SU-DHL-6 (cell line): ENCODE data around the gene NAT9.

Experiments
- H2AFZ ChIP-seq: fragments of 200-600 bp; sonication (generic); 2 replicates; pipeline ENCODE4 v1.6.1; 2014; ENCODE audit warnings: low read depth, mild to moderate bottlenecking, moderate library complexity, mixed read lengths, antibody characterized with exemption, low read length; ENCODE audit not compliant: severe bottlenecking
- H3F3A ChIP-seq: fragments of 200-600 bp; shearing (Covaris generic); 2 replicates; pipeline ENCODE4 v1.6.0; 2016; ENCODE audit warnings: antibody characterized with exemption, mild to moderate bottlenecking; ENCODE audit not compliant: insufficient read depth
- H3K27ac ChIP-seq: fragments of 200-600 bp; sonication (generic); 2 replicates; pipeline ENCODE4 v1.5.1; 2016; ENCODE audit warnings: low read depth, mild to moderate bottlenecking, low read length, moderate library complexity, mixed read lengths
- H3K27me3 ChIP-seq: fragments of 200-600 bp; sonication (generic), shearing (Covaris generic); 2 replicates; pipeline ENCODE4 v1.6.0; 2014; ENCODE audit warnings: mild to moderate bottlenecking, low read length
- H3K36me3 ChIP-seq: fragments of 200-600 bp; sonication (generic); 2 replicates; pipeline ENCODE4 v1.6.1; 2014; ENCODE audit warnings: mild to moderate bottlenecking, low read length, mixed read lengths
- H3K4me2 ChIP-seq: fragments of 300-600, 200-600 bp; shearing (Covaris generic), sonication (generic); 2 replicates; pipeline ENCODE4 v1.6.0; 2014; ENCODE audit warnings: low read length, low read depth, mild to moderate bottlenecking; ENCODE audit not compliant: poor library complexity, severe bottlenecking
- H3K4me3 ChIP-seq: fragments of 200-600 bp; sonication (generic); 2 replicates; pipeline ENCODE4 v1.5.1; 2014; ENCODE audit warnings: antibody characterized with exemption, low read length, mild to moderate bottlenecking, mixed read lengths; ENCODE audit not compliant: insufficient read depth, poor library complexity, severe bottlenecking
- H3K79me2 ChIP-seq: fragments of 200-600 bp; sonication (generic); 2 replicates; pipeline ENCODE4 v1.6.1; 2014; ENCODE audit warnings: mild to moderate bottlenecking, low read length, moderate library complexity; ENCODE audit not compliant: insufficient read depth
- H3K9ac ChIP-seq: fragments of 200-600 bp; sonication (generic); 2 replicates; pipeline ENCODE4 v1.7.0; 2014; ENCODE audit warnings: mild to moderate bottlenecking, low read length
- H3K9me2 ChIP-seq: fragments of 200-600 bp; sonication (generic); replicated peaks from 2 replicates; pipeline ENCODE4 v1.6.1; 2014; ENCODE audit warnings: low read length; ENCODE audit not compliant: insufficient read depth
- H3K9me3 ChIP-seq: fragments of 200-600 bp; sonication (generic); 2 replicates; pipeline ENCODE4 v1.6.1; 2014; ENCODE audit warnings: low read length, mixed read lengths; ENCODE audit not compliant: insufficient read depth
- H4K20me1 ChIP-seq: fragments of 200-600 bp; sonication (generic); 2 replicates; pipeline ENCODE4 v1.6.1; 2014; ENCODE audit warnings: low read depth, mild to moderate bottlenecking, antibody characterized with exemption, low read length, moderate library complexity, mixed read lengths
- EZH2phosphoT487 ChIP-seq: fragments of 200-600 bp; sonication (generic), shearing (Covaris generic); conservative IDR thresholded peaks from 2 replicates; pipeline ENCODE4 v1.6.1; 2018; ENCODE audit warnings: mild to moderate bottlenecking, antibody characterized with exemption, low read length, moderate library complexity, mixed read lengths
- TF ChIP-seq, protein P1 (sequence below): fragments of 200-600 bp; sonication (generic); IDR thresholded peaks from one replicate; pipeline ENCODE4 v1.5.1; 2017; ENCODE audit warnings: antibody characterized with exemption, mild to moderate bottlenecking, low read length, moderate library complexity; ENCODE audit not compliant: insufficient read depth, poor library complexity, severe bottlenecking

The NAT9 gene

DNA sequence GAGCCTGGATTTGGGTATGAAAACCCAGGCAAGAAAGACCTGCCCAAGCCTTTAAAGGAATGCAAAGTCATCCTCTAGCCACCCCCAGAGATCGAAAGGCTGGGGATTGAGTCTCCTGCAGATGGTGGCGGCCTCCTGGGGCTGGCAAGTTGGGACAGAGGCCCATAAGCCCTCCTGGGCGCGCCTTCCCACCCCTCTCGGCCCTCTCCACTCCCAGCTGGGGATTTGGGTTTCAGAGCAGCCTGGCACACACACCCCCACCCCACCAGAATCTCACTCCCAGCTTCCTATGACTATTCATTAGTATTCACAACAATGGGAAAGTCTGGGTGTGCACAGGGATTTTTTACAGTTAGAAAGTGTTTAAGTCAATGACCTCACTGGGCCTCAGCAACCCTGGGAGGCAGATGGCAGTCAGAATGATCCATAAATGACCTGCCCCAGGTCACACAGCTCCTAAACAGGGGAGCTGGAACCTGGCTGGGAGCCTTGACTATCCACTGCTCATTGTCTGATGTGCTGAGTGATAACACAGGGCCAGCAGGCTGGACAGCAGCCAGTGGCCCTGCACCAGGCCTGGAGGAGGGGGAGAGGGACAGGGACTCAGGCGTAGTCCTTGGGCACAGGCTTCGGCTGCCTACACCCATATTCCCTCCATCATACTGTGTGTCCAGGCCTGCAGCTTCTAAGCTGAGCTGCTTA is 15.6 kb downstream of the NAT9 start:
- Histone ChIP-seq H3K36me3 (no peaks in the 10 kb centered on the region), H3K27ac (no peak overlapping the region), H3K4me2 (no peak overlapping the region), H3K4me3 (no peak overlapping the region), H3K27me3 (no peaks in the 10 kb centered on the region), H3F3A (no peaks in the 10 kb centered on the region), H3K79me2 (peaks cover 38% of the 10 kb centered on the region), H2AFZ (no peak overlapping the region), H3K9me3 (no peaks in the 10 kb centered on the region), H3K9me2 (no peaks in the 10 kb centered on the region), H3K9ac (no peak overlapping the region), H4K20me1 (no peaks in the 10 kb centered on the region)
- TF ChIP-seq EZH2phosphoT487: no peak
- TF ChIP-seq, protein P1, sequence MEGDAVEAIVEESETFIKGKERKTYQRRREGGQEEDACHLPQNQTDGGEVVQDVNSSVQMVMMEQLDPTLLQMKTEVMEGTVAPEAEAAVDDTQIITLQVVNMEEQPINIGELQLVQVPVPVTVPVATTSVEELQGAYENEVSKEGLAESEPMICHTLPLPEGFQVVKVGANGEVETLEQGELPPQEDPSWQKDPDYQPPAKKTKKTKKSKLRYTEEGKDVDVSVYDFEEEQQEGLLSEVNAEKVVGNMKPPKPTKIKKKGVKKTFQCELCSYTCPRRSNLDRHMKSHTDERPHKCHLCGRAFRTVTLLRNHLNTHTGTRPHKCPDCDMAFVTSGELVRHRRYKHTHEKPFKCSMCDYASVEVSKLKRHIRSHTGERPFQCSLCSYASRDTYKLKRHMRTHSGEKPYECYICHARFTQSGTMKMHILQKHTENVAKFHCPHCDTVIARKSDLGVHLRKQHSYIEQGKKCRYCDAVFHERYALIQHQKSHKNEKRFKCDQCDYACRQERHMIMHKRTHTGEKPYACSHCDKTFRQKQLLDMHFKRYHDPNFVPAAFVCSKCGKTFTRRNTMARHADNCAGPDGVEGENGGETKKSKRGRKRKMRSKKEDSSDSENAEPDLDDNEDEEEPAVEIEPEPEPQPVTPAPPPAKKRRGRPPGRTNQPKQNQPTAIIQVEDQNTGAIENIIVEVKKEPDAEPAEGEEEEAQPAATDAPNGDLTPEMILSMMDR: no peak

DNA sequence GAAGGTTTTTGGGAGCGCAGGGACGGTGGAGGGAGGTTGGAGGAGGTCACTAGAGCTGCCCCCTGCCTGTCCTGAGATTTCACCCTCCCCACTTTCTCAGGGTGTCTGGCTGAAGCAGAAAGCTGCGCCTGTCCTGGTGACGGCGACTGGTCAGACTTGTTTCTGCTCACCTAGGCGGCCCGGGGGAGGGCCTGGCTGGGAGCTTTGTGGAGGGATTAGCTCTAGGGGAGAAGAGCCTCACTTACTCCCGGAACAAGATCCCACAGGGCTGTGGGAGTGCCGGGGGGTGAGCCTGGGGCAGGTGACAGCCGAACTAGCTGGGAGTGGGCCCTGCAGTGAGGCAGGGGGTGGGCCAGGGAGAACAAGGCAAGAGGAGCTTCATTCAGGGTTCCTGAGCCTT is 16.2 kb downstream of the NAT9 start:
- H3K9me2 ChIP-seq: no peaks in the 10 kb centered on the region
- H3K9ac ChIP-seq: no peak overlapping the region
- no peaks in the 10 kb centered on the region for H3F3A ChIP-seq
- H3K4me2 ChIP-seq: no peak overlapping the region
- no peak overlapping the region for H2AFZ ChIP-seq
- no peaks in the 10 kb centered on the region for H3K9me3 ChIP-seq
- peaks cover 40% of the 10 kb centered on the region for H3K79me2 ChIP-seq
- no peaks in the 10 kb centered on the region for H4K20me1 ChIP-seq
- no peaks in the 10 kb centered on the region for H3K27me3 ChIP-seq
- no peak for TF ChIP-seq EZH2phosphoT487
- TF ChIP-seq, protein P1: no peak
- H3K36me3 ChIP-seq: no peaks in the 10 kb centered on the region
- H3K4me3 ChIP-seq: no peak overlapping the region
- H3K27ac ChIP-seq: no peak overlapping the region

DNA sequence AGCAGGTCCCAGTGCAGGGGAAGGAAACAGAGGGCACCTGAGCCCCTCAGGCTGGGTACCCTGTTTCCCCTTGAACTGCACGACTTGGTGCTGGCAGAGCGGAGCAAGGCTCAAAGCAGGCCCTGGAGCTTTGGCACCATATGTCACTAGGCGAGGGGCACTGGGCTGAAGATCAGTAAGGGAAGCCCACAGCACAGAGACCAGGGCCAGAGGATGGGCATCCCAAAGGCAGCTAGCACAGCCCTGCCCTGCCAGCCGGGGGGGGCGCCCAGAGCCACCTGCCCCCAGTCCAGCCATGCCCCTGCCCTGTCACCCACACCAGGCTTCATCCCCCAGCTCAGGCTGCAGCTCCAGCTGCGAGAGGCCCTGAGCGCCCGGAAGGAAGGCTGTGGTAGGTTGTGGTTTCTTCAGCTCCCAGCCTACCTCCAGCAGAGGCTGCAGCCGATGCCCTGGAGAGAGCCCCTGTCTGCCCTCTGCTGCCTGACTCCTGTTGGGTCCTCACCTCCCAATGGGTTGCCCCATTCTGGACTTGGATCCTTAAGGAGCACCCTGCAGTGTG is 16.8 kb downstream of the NAT9 start:
- no peaks in the 10 kb centered on the region for H4K20me1 ChIP-seq
- no peaks in the 10 kb centered on the region for H3K36me3 ChIP-seq
- no peak for TF ChIP-seq EZH2phosphoT487
- TF ChIP-seq, protein P1: no peak
- H2AFZ ChIP-seq: no peak overlapping the region
- peaks cover 40% of the 10 kb centered on the region for H3K79me2 ChIP-seq
- H3K27me3 ChIP-seq: no peaks in the 10 kb centered on the region
- no peak overlapping the region for H3K9ac ChIP-seq
- no peaks in the 10 kb centered on the region for H3K9me2 ChIP-seq
- H3F3A ChIP-seq: no peaks in the 10 kb centered on the region
- no peaks in the 10 kb centered on the region for H3K9me3 ChIP-seq
- H3K27ac ChIP-seq: no peak overlapping the region
- no peak overlapping the region for H3K4me2 ChIP-seq
- H3K4me3 ChIP-seq: no peak overlapping the region
